Glutamatergic neuron (in vitro differentiated cells): ENCODE data around the gene ZCCHC10. TPM values are rescaled to one million over a fixed set of nuclear protein-coding genes. Genes with fewer than 3 reads are reported as not detected.
"Not testable (repeated sequence)": the region's sequence is repeated elsewhere in the genome, so short reads cannot be mapped to it uniquely, and the experiment has no call there.

Source experiments
- DNase-seq: peaks from one replicate; pipeline ENCODE4 v3.0.0; 2022
- H3K27ac Mint-ChIP-seq: one replicate; pipeline ENCODE4 v1.8.0; 2020; ENCODE audit warnings: mild to moderate bottlenecking, mixed read lengths, inconsistent platforms; ENCODE audit not compliant: unreplicated experiment
- H3K27me3 Mint-ChIP-seq: one replicate; pipeline ENCODE4 v1.8.0; 2020; ENCODE audit warnings: mild to moderate bottlenecking, moderate library complexity, mixed read lengths, inconsistent platforms; ENCODE audit not compliant: unreplicated experiment
- H3K36me3 Mint-ChIP-seq: one replicate; pipeline ENCODE4 v1.8.0; 2020; ENCODE audit warnings: mild to moderate bottlenecking, mixed read lengths, inconsistent platforms; ENCODE audit not compliant: unreplicated experiment
- H3K4me1 Mint-ChIP-seq: one replicate; pipeline ENCODE4 v1.8.0; 2020; ENCODE audit warnings: mild to moderate bottlenecking, low read depth, mixed read lengths, inconsistent platforms; ENCODE audit not compliant: unreplicated experiment
- H3K4me3 Mint-ChIP-seq: one replicate; pipeline ENCODE4 v1.8.0; 2020; ENCODE audit warnings: mild to moderate bottlenecking, mixed read lengths, inconsistent platforms; ENCODE audit not compliant: unreplicated experiment
- H3K9me3 Mint-ChIP-seq: one replicate; pipeline ENCODE4 v1.8.0; 2020; ENCODE audit warnings: mild to moderate bottlenecking, moderate library complexity, mixed read lengths, inconsistent platforms; ENCODE audit not compliant: unreplicated experiment
- CTCF ChIP-seq: fragments of 200-600 bp; sonication (generic); IDR thresholded peaks from one replicate; pipeline ENCODE4 v1.5.0; 2021; ENCODE audit not compliant: partially characterized antibody, unreplicated experiment
- total RNA-seq: library from RNA; stranded (reverse); fragmentation: NEBNext Ultra II Directional; extraction: Animal tissue kit (Norgen Biotek cat#: 25700); gene quantifications from one replicate; pipeline ENCODE4 v1.2.1, GENCODE V29; 2021; ENCODE audit not compliant: unreplicated experiment

The ZCCHC10 gene
- total RNA-seq, 1 donor from 2014 or later = 26.1 TPM

GRCh38 chr5:133032852-133033742 is 6.7 kb upstream of the ZCCHC10 start:
- no peak for TF ChIP-seq CTCF
- Mint-ChIP-seq H3K4me1 (no peaks in the 10 kb centered on the region), H3K9me3 (peaks cover 2% of the 10 kb centered on the region), H3K27ac (no peak overlapping the region), H3K36me3 (no peaks in the 10 kb centered on the region), H3K27me3 (peaks cover 2% of the 10 kb centered on the region), H3K4me3 (no peak overlapping the region)
- no peak for DNase-seq

- H3K27ac Mint-ChIP-seq = no peak overlapping the region
- no peak for DNase-seq
- no peak for TF ChIP-seq CTCF
- peaks cover 2% of the 10 kb centered on the region for H3K9me3 Mint-ChIP-seq
- H3K4me1 Mint-ChIP-seq = peaks cover 5% of the 10 kb centered on the region
- H3K36me3 Mint-ChIP-seq = no peaks in the 10 kb centered on the region
- H3K27me3 Mint-ChIP-seq = peaks cover 4% of the 10 kb centered on the region
- H3K4me3 Mint-ChIP-seq = no peak overlapping the region
Measured at GRCh38 chr5:133030343-133031005, 4.1 kb upstream of the ZCCHC10 start.

GRCh38 chr5:133029416-133029815 is 3.1 kb upstream of the ZCCHC10 start:
- Mint-ChIP-seq H3K27ac (no peak overlapping the region), H3K36me3 (no peaks in the 10 kb centered on the region), H3K4me1 (peaks cover 8% of the 10 kb centered on the region), H3K9me3 (peaks cover 2% of the 10 kb centered on the region), H3K27me3 (peaks cover 2% of the 10 kb centered on the region), H3K4me3 (no peak overlapping the region)
- no peak for DNase-seq
- TF ChIP-seq CTCF = no peak

GRCh38 chr5:133026664-133027153 is 360 bp upstream of the ZCCHC10 start:
- peak overlapping the region; percentile 91 for H3K4me3 Mint-ChIP-seq
- no peaks in the 10 kb centered on the region for H3K36me3 Mint-ChIP-seq
- DNase-seq = no peak
- H3K4me1 Mint-ChIP-seq = peaks cover 11% of the 10 kb centered on the region
- H3K9me3 Mint-ChIP-seq = peaks cover 2% of the 10 kb centered on the region
- TF ChIP-seq CTCF = no peak
- peak overlapping the region; percentile 79 for H3K27ac Mint-ChIP-seq
- peaks cover 2% of the 10 kb centered on the region for H3K27me3 Mint-ChIP-seq

GRCh38 chr5:133019471-133019870 is 6.9 kb downstream of the ZCCHC10 start:
- H3K4me3 Mint-ChIP-seq, DNase-seq, H3K27ac Mint-ChIP-seq, H3K4me1 Mint-ChIP-seq, H3K9me3 Mint-ChIP-seq, H3K36me3 Mint-ChIP-seq, H3K27me3 Mint-ChIP-seq: not testable (repeated sequence)
